Activated T-cell treated with anti-CD3 and anti-CD28 coated beads for 48 hours (primary cell): Measurements from ENCODE around the gene NOXO1.
"Not testable (repeated sequence)": the region's sequence is repeated elsewhere in the genome, so short reads cannot be mapped to it uniquely, and the experiment has no call there.

Experiments
- DNase-seq: peaks from one replicate; pipeline ENCODE4 v3.0.0-alpha.2; 2020; ENCODE audit warnings: low read depth

Gene NOXO1

DNA sequence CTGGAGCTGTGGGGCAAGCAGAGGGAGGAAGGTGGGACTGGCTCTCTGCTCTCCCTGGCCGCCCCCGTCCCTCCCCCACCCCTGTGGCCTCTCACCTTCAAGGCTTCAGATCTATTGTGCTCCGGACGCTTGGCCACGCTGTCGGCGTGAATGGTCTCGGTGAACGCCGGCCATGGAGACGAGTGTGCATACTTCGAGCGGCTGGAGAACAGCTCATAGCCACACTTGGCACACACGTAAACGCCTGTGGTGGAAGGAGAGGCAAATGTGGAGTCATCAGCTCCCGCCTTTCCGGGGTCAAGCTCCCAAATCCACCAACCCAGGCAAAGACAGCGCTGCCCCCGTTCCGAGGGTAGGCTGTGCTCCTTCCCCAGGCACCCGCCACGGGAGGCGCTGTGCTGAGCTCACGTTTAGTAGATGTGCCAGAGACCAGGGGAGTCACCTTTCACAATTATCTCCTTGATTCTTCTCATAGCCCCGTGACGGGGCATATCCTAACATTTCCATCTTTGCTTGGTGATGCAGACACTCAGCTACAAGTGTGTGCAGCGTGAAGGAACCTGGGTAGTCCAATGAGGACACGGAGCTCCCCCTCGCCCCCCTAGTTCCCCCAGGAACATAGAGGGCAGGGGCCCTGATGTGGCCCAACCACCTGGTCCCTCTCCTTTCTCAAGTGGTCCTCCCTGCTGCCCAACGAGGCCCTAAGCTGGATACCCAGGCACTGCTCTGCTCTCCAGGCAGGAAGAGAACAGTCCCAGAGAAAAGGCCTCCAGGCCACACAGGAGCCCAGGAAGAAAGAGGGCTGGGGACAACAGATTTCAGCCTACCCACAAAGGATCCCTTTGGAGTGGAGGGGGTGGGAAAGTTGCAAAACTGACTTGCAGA, 39.9 kb downstream of the NOXO1 start:
- no peak for DNase-seq

DNA sequence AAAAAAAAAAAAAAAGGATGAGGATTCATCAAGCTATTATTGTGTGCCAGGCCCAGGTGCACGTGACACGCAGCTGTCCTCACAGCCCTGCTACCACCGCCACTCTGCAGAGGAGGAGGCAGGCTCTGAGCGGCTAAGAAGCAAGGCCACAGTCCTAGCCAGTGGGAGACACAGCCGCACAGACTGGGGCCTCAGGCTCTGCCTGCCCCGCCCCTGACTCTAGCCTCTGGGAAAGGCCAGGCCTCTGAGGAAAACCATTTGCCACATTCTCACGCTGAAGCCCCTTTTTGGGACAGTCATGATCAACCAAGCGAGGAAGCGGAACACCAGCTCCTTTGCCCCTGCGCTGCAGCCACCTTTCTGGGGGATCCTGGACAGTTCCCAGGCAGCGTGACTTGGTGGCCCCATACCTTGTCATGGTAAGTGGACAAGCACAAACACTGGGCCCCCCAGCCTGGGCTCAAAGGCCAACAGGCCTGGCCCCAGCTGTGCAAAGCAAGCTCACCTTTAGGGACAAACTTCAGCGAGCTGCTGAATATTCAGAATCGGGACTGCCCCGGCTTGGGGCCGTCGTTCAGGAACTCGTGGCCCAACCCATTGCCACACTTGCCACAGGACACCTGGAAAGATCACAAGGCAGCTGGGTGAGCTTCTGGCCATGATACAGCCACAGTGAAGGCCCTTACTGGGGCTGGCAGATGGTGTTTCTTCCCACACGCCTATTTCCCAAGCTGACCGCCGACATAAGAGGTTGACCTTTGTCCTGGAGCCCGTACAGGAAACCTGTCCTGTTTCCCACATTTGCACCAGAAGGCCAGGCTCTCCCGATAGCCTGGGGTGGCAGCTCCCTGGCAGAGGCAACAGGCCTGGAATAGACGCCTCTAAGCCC, 40.8 kb downstream of the NOXO1 start:
- DNase-seq = no peak

DNA sequence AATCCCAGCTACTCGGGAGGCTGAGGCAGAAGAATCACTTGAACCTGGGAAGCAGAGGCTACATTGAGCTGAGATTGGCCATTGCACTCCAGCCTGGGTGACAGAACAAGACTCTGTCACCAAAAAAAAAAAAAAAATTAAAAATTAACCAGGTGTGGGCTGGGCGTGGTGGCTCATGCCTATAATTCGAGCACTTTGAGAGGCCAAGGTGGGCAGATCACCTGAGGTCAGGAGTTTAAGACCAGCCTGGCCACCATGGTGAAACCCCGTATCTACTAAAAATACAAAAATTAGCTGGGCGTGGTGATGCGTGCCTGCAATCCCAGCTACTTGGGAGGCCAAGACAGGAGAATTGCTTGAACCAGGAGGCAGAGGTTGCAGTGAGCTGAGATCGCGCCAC, 41.4 kb downstream of the NOXO1 start:
- DNase-seq = not testable (repeated sequence)

DNA sequence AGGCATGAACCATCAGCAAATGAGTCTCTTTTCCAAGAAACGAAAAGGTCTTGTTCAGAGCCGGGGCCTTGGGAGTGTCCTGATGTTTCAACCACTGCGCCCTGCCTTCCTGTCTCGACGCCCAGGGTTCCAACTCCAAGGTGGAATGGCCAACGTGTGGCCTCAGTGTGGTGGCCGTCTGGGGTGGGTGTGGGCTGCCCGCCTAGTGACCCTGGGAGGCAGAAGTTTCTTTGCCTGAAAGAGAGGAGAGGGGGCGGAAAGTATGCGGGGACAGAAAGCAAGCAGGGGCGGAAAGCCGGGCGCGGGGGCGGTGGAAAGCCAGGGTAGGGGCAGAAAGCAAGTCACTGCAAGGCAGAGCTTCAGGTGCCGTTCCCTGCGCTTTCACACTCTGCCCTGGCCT, 42.4 kb downstream of the NOXO1 start:
- no peak for DNase-seq

DNA sequence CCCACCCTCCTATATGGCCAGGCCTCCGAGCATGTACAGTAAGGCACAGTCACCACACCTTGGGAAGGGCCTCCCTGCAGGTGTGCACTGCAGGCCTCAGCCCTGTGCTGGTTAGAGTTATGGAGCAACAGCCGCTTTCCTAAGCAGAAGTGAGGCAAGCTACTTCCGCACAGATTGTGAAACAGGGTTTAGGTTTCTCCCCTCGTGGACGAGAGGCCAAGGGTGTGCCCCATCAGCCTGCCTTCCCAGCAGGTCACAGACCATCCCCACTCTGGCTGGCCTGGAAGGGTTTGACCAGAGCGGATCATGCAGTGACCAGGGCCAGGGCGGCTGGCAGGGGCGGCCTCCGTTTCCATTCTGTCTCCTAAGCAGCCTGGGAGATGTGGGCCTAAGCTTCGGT, 43.0 kb downstream of the NOXO1 start:
- no peak for DNase-seq

DNA sequence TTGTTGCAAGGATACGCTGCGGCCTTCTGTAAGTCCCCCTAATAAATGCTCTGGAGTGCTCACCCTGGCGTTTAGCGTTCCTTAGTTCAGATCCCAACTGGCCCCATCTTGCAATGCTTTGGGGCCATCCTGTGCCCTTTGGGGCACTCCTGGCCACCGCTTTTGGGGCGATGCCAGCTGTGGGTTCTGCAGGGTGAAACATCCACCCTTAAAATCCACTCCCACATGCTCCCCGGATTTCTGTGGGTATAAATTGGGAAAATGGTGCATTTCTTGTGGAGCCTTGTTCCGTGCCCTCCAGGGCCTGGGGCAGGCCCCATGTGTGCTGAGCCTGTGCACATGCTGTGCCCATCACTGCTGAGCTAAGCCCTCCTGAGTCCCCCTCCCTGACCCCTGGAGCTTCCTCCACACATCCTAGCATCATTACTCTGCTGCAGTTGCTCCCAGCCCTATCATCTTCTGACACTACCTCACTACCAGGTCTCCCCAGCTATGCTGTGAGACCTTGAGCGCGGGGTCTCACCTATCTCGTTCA, 44.3 kb downstream of the NOXO1 start:
- DNase-seq = no peak

DNA sequence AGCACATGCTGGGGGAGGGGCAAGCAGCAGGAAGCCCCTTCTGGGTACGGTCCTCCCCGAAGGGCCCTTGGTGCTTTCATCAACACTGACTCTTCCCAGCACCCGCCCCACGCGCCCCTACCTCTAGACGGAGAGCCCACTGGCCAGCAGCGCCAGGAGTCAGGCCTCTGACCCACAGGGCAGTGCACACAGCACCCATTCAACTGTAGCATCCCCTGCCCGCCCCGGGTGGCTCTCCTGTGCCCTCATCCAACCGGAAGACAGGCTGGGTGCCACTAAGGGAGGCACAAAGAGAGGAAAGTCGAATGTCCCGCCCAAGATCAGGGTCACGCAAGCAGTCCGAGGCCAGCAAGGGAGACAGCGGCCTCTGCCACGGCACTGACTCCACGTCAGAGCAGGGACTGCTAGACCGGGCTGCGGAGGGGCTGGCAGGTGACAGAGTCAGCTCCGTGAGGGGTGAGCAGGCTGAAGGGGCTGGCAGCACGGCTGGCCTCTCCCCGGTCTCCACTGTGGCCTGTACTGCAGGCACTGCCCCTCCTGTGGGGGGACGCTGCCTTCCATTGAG, 48.1 kb downstream of the NOXO1 start:
- no peak for DNase-seq

DNA sequence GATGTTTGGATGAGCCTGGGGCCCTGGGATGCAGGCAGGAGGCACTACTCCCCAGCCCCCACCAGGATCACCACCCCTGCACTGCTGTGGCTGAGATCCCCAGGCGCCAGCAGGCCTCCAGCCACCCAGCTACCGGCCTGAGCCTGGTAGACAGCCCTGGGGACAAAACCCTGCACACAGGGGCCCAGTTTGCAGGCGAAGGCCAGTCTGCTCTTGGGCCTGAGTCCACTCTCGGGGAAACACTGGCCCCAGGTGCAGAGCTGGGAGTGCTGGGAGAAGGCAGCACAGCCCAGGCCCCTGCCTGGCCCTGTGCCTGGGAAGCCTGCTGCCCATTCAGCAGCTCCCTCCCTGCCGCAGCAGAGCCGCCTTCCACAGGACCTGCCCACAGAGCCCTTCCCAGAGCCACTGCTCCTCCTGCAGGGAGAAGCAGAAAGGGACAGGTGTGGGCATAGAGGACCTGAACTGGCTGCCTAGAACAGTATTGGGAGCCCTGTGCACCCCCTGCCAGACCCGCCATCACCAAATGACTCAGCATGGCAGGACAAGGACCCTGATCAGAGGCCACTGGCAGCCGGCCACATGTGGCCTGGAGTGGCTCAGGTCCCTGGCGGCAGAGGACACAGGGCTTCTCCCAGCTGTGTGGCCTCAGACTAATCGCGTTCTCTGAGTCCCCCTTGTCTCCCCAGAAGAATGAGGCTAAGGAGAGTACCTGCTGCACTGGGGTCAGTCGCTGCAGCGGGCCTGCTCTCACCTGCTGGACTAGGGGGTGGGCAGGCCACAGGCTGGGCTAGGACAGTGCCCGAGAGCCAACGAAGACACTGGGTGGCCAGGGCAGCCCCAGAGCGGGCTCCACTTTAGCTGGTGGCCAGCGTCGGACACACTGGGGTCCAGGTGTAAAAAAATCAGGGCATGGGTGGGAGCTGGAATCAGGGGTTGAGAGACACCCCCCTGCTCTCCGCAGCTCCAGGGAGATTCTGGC, 48.9 kb downstream of the NOXO1 start:
- DNase-seq = no peak

DNA sequence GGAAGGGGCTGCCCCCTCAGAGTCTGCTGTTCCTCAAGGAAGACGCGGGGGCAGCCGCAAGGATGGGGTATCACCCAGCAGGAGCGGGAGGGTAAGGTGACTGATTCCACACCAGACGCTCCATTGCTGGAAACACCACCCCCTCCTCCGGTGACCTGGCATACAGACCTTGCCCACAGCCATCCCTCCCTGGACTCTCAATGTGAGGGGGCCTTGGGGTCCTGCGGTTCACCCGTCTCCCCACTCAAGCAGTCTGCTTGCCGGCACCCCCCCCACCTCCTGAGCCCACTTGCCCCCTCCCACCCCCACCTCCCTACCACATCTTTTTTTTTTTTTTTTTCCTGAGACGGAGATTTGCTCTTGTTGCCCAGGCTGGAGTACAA, 50.9 kb downstream of the NOXO1 start:
- no peak for DNase-seq

DNA sequence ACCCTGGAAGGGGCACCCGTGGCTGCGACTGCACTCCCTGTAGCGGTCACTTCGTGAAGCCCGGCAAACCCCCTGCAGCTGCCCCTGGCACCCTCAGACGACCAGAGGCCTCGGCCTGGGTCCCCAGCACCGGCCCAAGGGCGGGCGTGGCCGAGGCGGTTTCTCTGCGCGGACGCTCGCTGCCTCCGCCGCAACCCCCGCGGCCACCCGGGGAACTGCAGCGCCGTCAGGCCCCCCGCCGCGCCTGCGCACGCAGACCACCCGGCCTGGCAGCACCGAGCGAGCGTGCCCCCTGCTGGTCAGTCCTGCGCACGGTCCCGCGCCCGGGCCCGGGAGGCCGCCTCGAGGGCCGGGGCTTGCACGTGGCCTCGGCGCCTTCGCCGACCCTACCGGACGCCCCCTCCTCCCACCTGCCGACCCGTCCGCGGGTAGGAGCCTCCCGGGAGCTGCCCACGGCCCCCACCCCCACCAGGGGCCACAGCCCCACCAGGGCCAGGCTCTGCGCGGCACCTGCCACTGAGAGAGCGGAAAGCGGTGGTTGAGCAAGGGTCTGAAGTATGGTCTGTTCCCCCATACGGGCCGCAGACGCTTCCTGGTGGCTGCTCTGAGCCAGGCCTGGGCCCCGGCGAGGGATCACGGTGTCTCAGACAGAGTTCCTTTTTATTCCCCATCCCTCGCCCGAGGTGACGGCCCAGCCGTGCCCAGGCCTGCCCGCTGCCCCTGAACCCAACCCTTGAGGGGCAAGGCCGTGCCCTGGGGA, 51.5 kb downstream of the NOXO1 start:
- peak; percentile 94 for DNase-seq

DNA sequence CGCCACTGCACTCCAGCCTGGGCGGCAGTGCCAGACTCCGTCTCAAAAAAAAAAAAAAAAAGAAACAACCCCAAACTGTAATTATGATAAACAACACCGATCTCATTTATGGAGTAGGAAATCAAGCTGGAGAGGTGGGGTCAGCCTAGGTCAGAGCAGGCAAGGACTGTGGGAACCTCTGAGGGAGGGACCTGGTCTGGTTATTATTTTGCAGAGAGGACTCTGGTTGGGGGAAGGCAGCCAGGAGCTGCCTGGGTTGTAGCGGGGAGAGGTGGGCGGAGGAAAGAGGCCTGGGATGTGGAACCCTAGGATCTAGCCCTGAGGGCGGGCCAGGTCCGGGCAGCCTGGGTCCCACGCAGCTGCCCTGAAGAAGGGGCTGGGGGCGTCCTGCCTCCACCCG, 52.2 kb downstream of the NOXO1 start:
- DNase-seq = peak; percentile 13
